ENCODE results near the gene ITSN1. TPM values are rescaled to one million over a fixed set of nuclear protein-coding genes. Genes with fewer than 3 reads are reported as not detected.

ITSN1 gene
- total and polyA plus RNA-seq, 2 of the 13 experiments (the other 11 are each of a cell fraction or from before 2014, with no cell fraction given) = 26.1 to 33.8 TPM

- TF ChIP-seq ARID5B (CRISPR knock-in tag; IDR thresholded peaks at IDR 0.05) = peak; percentile 37; the same call in 1 of the 2 replicates
- TF ChIP-seq CEBPB (IDR thresholded peaks at IDR 0.05; ENCODE audit: borderline replicate concordance, low read depth, low read length) = peak; percentile 92
- TF ChIP-seq RAD21 (CRISPR knock-in tag; IDR thresholded peaks at IDR 0.05) = no peak
- TF ChIP-seq CREM (IDR thresholded peaks at IDR 0.05) = peak; percentile 40; the same call in 1 of the 2 replicates
- TF ChIP-seq CREM (CRISPR knock-in tag; IDR thresholded peaks at IDR 0.05) = no peak
- 0 out of 2 replicates have a peak, but pooled peaks have one; percentile 7 for TF ChIP-seq KDM5A (IDR thresholded peaks at IDR 0.05; ENCODE audit: borderline replicate concordance, low read length)
- peak; percentile 70; the same call in 1 of the 2 replicates for TF ChIP-seq ZNF362 (CRISPR knock-in tag; IDR thresholded peaks at IDR 0.05; ENCODE audit: borderline replicate concordance)
- no peak for TF ChIP-seq ZBTB49 (CRISPR knock-in tag; IDR thresholded peaks at IDR 0.05; ENCODE audit: borderline replicate concordance)
Observed at GRCh38 chr21:33644383-33645074, 2.2 kb downstream of the ITSN1 start (continued).
